Vagina (tissue), 2 donors: ENCODE results near the gene FSD1L.

Source experiments
- POLR2A ChIP-seq, 2 donors: fragments of 450-650 bp; IDR thresholded peaks; one replicate each; pipeline ENCODE4 v1.6.1; 2017; ENCODE audit warnings: antibody characterized with exemption in 2 of 2, mild to moderate bottlenecking in 2 of 2, moderate library complexity in 2 of 2
- TF ChIP-seq, protein P1 (sequence below), 3 experiments: fragments of 450-650 bp in 2 of 3; fragments of 200-600 bp in 1 of 3; sonication (generic) in 1 of 3; IDR thresholded peaks; one replicate each; pipeline ENCODE4 v1.5.1; 2017 to 2019; ENCODE audit warnings: antibody characterized with exemption in 3 of 3, mild to moderate bottlenecking in 2 of 3, moderate library complexity in 2 of 3

DNA sequence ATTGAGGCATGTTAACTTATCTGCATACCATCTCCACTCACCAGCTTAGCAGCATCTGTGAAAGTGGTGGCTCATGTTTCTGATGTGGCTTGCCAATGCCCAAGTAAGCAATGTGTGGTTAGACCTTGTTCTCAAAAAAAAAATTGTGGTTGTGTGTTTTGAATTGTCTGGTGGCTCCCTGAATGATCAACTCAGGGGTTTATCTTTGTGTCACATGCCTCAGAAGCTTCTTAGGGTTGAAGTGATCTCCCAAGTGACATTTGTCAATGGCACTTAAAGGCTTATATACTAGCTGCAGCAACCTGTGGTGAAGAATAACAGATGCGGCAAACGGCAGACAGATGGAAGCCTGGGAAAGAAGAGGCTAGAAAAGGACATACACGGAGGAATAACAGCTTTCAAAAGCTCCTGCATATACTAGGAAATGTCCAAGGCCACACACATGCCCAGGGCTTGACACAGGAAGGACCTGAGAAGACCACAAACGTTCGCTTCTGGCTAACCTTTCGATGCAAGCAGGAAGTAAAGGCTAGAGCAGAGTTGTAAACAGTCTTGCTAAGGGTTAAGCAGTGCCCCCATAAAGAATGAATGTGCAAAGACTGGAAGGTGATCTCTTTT, 42.2 kb upstream of the FSD1L start:
- TF ChIP-seq, protein P1, sequence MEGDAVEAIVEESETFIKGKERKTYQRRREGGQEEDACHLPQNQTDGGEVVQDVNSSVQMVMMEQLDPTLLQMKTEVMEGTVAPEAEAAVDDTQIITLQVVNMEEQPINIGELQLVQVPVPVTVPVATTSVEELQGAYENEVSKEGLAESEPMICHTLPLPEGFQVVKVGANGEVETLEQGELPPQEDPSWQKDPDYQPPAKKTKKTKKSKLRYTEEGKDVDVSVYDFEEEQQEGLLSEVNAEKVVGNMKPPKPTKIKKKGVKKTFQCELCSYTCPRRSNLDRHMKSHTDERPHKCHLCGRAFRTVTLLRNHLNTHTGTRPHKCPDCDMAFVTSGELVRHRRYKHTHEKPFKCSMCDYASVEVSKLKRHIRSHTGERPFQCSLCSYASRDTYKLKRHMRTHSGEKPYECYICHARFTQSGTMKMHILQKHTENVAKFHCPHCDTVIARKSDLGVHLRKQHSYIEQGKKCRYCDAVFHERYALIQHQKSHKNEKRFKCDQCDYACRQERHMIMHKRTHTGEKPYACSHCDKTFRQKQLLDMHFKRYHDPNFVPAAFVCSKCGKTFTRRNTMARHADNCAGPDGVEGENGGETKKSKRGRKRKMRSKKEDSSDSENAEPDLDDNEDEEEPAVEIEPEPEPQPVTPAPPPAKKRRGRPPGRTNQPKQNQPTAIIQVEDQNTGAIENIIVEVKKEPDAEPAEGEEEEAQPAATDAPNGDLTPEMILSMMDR (IDR thresholded peaks at IDR 0.05) = no peak
- no peak for TF ChIP-seq POLR2A (IDR thresholded peaks at IDR 0.05)
